Keratinocyte (primary cell): ENCODE results near the gene PAPPA.

Source experiments
- EZH2 ChIP-seq: IDR thresholded peaks from one replicate; pipeline ENCODE4 v1.6.1; 2012; ENCODE audit warnings: inconsistent platforms, mild to moderate bottlenecking, low read length, moderate library complexity
- TF ChIP-seq, protein P1 (sequence below), 3 experiments: IDR thresholded peaks in 1 of 3; conservative IDR thresholded peaks in 1 of 3; optimal IDR thresholded peaks in 1 of 3; 2 replicates in 2 of 3; 3 replicates in 1 of 3; pipeline versions ENCODE3 to v1.5.1; 2011; ENCODE audit warnings: low read length in 3 of 3, mild to moderate bottlenecking in 3 of 3, moderate library complexity in 2 of 3, control low read depth in 1 of 3, inconsistent platforms in 1 of 3; ENCODE audit not compliant: insufficient read depth in 2 of 3; ENCODE audit errors: extremely low read depth in 1 of 3

DNA sequence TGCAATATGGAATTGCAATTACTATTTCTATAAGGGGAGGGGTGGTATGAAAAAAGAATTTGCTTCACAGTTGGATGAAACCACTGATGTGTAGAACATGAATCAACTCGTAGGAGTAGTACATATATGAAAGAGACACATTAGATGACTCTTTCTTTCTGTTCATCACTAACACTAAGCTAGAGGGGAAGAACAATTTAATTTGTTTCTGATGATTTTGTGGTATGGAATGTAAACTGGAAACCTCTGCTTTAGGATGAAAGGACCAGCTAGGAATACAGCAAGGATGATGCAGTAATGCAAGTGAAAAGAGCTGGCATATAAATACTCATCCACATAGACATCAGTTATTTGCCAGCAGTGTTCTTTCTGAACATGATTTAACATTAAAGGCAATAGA is 113.4 kb downstream of the PAPPA start:
- TF ChIP-seq, protein P1, sequence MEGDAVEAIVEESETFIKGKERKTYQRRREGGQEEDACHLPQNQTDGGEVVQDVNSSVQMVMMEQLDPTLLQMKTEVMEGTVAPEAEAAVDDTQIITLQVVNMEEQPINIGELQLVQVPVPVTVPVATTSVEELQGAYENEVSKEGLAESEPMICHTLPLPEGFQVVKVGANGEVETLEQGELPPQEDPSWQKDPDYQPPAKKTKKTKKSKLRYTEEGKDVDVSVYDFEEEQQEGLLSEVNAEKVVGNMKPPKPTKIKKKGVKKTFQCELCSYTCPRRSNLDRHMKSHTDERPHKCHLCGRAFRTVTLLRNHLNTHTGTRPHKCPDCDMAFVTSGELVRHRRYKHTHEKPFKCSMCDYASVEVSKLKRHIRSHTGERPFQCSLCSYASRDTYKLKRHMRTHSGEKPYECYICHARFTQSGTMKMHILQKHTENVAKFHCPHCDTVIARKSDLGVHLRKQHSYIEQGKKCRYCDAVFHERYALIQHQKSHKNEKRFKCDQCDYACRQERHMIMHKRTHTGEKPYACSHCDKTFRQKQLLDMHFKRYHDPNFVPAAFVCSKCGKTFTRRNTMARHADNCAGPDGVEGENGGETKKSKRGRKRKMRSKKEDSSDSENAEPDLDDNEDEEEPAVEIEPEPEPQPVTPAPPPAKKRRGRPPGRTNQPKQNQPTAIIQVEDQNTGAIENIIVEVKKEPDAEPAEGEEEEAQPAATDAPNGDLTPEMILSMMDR (optimal IDR thresholded peaks at IDR 0.05 in 1 of 3, IDR thresholded peaks at IDR 0.05 in 1 of 3, conservative IDR thresholded peaks at IDR 0.05 in 1 of 3; ENCODE audit: extremely low read depth in 1 of 3, insufficient read depth in 2 of 3, low read length in 3 of 3), result no peak
- no peak for TF ChIP-seq EZH2
